ENCODE results near the gene CUEDC2. TPM values are rescaled to one million over a fixed set of nuclear protein-coding genes. Genes with fewer than 3 reads are reported as not detected.

CUEDC2 gene
- total RNA-seq, 1 donor from 2014 or later = 57.7 TPM

- Mint-ChIP-seq H3K36me3 (ENCODE audit: low read depth) (peaks cover 39% of the 10 kb centered on the region), H3K4me1 (ENCODE audit: low read depth) (no peaks in the 10 kb centered on the region), H3K27ac (ENCODE audit: unreplicated experiment) (no peak overlapping the region), H3K4me3 (ENCODE audit: unreplicated experiment) (no peak overlapping the region), H3K27me3 (ENCODE audit: low read depth) (no peaks in the 10 kb centered on the region), H3K9me3 (ENCODE audit: low read depth) (no peaks in the 10 kb centered on the region)
- TF ChIP-seq CTCF (IDR thresholded peaks at IDR 0.05) = no peak
- peak; percentile 55 for DNase-seq (ENCODE audit: low spot score)
Measured at GRCh38 chr10:102376901-102377300, 55.5 kb downstream of the CUEDC2 start.

- Mint-ChIP-seq H3K27me3 (ENCODE audit: low read depth) (no peaks in the 10 kb centered on the region), H3K36me3 (ENCODE audit: low read depth) (peaks cover 40% of the 10 kb centered on the region), H3K4me3 (ENCODE audit: unreplicated experiment) (no peak overlapping the region), H3K9me3 (ENCODE audit: low read depth) (peaks cover 3% of the 10 kb centered on the region), H3K4me1 (ENCODE audit: low read depth) (no peaks in the 10 kb centered on the region), H3K27ac (ENCODE audit: unreplicated experiment) (no peak overlapping the region)
- TF ChIP-seq CTCF (IDR thresholded peaks at IDR 0.05) = no peak
- DNase-seq (ENCODE audit: low spot score) = no peak
Measured at GRCh38 chr10:102375867-102376266, 56.5 kb downstream of the CUEDC2 start.

GRCh38 chr10:102375250-102375649 lies 57.1 kb downstream of the CUEDC2 start:
- Mint-ChIP-seq H3K4me3 (ENCODE audit: unreplicated experiment) (no peak overlapping the region), H3K4me1 (ENCODE audit: low read depth) (no peaks in the 10 kb centered on the region), H3K27ac (ENCODE audit: unreplicated experiment) (no peak overlapping the region), H3K9me3 (ENCODE audit: low read depth) (peaks cover 3% of the 10 kb centered on the region), H3K36me3 (ENCODE audit: low read depth) (peaks cover 44% of the 10 kb centered on the region), H3K27me3 (ENCODE audit: low read depth) (no peaks in the 10 kb centered on the region)
- peak; percentile 59 for DNase-seq (ENCODE audit: low spot score)
- no peak for TF ChIP-seq CTCF (IDR thresholded peaks at IDR 0.05)

Small RNA genes lying within 50 kb of the gene (microRNA-seq; reads per million reads assigned to microRNA genes)
- 32.1 reads per million, percentile 44 among the genes with 10 or more reads in this experiment for gene MIR146B (ENCODE audit: borderline number of aligned reads)

Other genes starting within 250 kb of the CUEDC2 start
- gene ELOVL3, start 206.3 kb downstream of the CUEDC2 start, total RNA-seq = not detected in 3 replicates
- not detected in 3 replicates for gene PITX3, start 191.1 kb downstream of the CUEDC2 start, total RNA-seq
- 59.3 to 88.4 TPM (median 59.7 TPM) in 3 replicates for gene GBF1, start 187.0 kb downstream of the CUEDC2 start, total RNA-seq
- gene NFKB2, start 36.9 kb downstream of the CUEDC2 start, total RNA-seq = 29.4 to 38.0 TPM (median 35.9 TPM) in 3 replicates
- 3.0 to 4.0 TPM (median 4.0 TPM) in 3 replicates for gene PSD, start 13.8 kb downstream of the CUEDC2 start, total RNA-seq
- gene FBXL15, start 11.7 kb downstream of the CUEDC2 start, total RNA-seq = 8.8 to 10.1 TPM (median 9.0 TPM) in 3 replicates
- gene C10orf95, start 19.0 kb upstream of the CUEDC2 start, total RNA-seq = not detected in 3 replicates
- gene ACTR1A, start 70.1 kb upstream of the CUEDC2 start, total RNA-seq = 128 to 137 TPM (median 128 TPM) in 3 replicates
- gene SUFU, start 71.4 kb upstream of the CUEDC2 start, total RNA-seq = 14.5 to 15.5 TPM (median 15.5 TPM) in 3 replicates
- 40.3 to 74.4 TPM (median 66.8 TPM) in 3 replicates for gene TRIM8, start 211.9 kb upstream of the CUEDC2 start, total RNA-seq

All from chondrocyte (in vitro differentiated cells).